Suprapubic skin (tissue), 4 donors: ENCODE data around the gene SRF. TPM values are rescaled to one million over a fixed set of nuclear protein-coding genes. Genes with fewer than 3 reads are reported as not detected.

Experiments used
- DNase-seq, 2 donors: peaks; one replicate each; pipeline ENCODE4 v3.0.0-alpha.2; 2019; ENCODE audit warnings: low spot score in 2 of 2
- H3K27ac ChIP-seq: fragments of 200-600 bp; sonication (generic); one replicate; pipeline ENCODE4 v1.5.1; 2019
- H3K27me3 ChIP-seq: fragments of 200-600 bp; sonication (generic); one replicate; pipeline ENCODE4 v1.5.1; 2019
- H3K36me3 ChIP-seq: fragments of 200-600 bp; sonication (generic); one replicate; pipeline ENCODE4 v1.5.1; 2019
- H3K4me1 ChIP-seq: fragments of 200-600 bp; sonication (generic); one replicate; pipeline ENCODE4 v1.5.1; 2019
- H3K4me3 ChIP-seq: fragments of 200-600 bp; sonication (generic); one replicate; pipeline ENCODE4 v1.5.1; 2019; ENCODE audit warnings: mild to moderate bottlenecking
- H3K9me3 ChIP-seq: fragments of 200-600 bp; sonication (generic); one replicate; pipeline ENCODE4 v1.5.1; 2019
- CTCF ChIP-seq, 2 donors: fragments of 200-600 bp in 1 of 2; fragments of 450-650 bp in 1 of 2; sonication (generic) in 1 of 2; IDR thresholded peaks; one replicate each; pipeline ENCODE4 v1.5.1; 2016 to 2019; ENCODE audit warnings: antibody characterized with exemption in 2 of 2, mild to moderate bottlenecking in 1 of 2, moderate library complexity in 1 of 2
- EP300 ChIP-seq: sonication (generic); formaldehyde crosslinking; IDR thresholded peaks from one replicate; pipeline ENCODE4 v1.6.1; 2017; ENCODE audit warnings: antibody characterized with exemption
- POLR2A ChIP-seq, 2 donors: fragments of 450-650 bp; IDR thresholded peaks; one replicate each; pipeline ENCODE4 v1.6.1; 2017; ENCODE audit warnings: antibody characterized with exemption in 2 of 2, mild to moderate bottlenecking in 2 of 2, moderate library complexity in 2 of 2
- POLR2AphosphoS5 ChIP-seq, 3 donors: sonication (generic); formaldehyde crosslinking; IDR thresholded peaks; one replicate each; pipeline ENCODE4 v1.6.1; 2017; ENCODE audit warnings: antibody characterized with exemption in 3 of 3
- WGBS: methylation state at CpG from one replicate; pipeline ENCODE4 v1.1.5; 2018; 5-methylcytosine and 5-hydroxymethylcytosine counted together
- total RNA-seq, 4 donors: library from RNA; depleted of rRNA; stranded (reverse); fragments of >200 nt; gene quantifications; one replicate each; pipeline ENCODE4 v1.1.0, GENCODE V29; 2016

SRF gene
- total RNA-seq, 4 donors from 2014 or later, result 19.6 to 33.2 (median 28.9) TPM

GRCh38 chr6:43170417-43170930 is 595 bp upstream of the SRF start:
- WGBS, result 0% methylated on average over 18 of the region's 18 CpGs
- H3K27me3 ChIP-seq, result no peaks in the 10 kb centered on the region
- H3K4me3 ChIP-seq, result peak overlapping the region; percentile 94
- TF ChIP-seq EP300, result no peak
- TF ChIP-seq POLR2A (IDR thresholded peaks at IDR 0.05), result no peak
- TF ChIP-seq CTCF (IDR thresholded peaks at IDR 0.05), result no peak
- no peak for TF ChIP-seq POLR2AphosphoS5 (IDR thresholded peaks at IDR 0.05)
- H3K9me3 ChIP-seq, result no peaks in the 10 kb centered on the region
- peaks cover 1% of the 10 kb centered on the region for H3K36me3 ChIP-seq
- peak overlapping the region; percentile 96 for H3K27ac ChIP-seq
- DNase-seq, result peak in 1 of 2 donors; percentile 92
- H3K4me1 ChIP-seq, result peaks cover 41% of the 10 kb centered on the region

GRCh38 chr6:43171707-43172103 is 636 bp downstream of the SRF start:
- WGBS, result 0% methylated on average over 19 of the region's 57 CpGs
- Histone ChIP-seq H3K4me1 (peaks cover 41% of the 10 kb centered on the region), H3K4me3 (peak overlapping the region; percentile 94), H3K9me3 (no peaks in the 10 kb centered on the region), H3K36me3 (peaks cover 13% of the 10 kb centered on the region), H3K27ac (peak overlapping the region; percentile 96), H3K27me3 (no peaks in the 10 kb centered on the region)
- no peak for DNase-seq
- no peak for TF ChIP-seq POLR2A (IDR thresholded peaks at IDR 0.05)
- no peak for TF ChIP-seq CTCF (IDR thresholded peaks at IDR 0.05)
- no peak for TF ChIP-seq POLR2AphosphoS5 (IDR thresholded peaks at IDR 0.05)
- TF ChIP-seq EP300, result no peak

- H3K4me1 ChIP-seq, result peaks cover 41% of the 10 kb centered on the region
- peak in 1 of 2 donors; percentile 86 for DNase-seq
- H3K36me3 ChIP-seq, result peaks cover 15% of the 10 kb centered on the region
- H3K27ac ChIP-seq, result peak overlapping the region; percentile 96
- no peaks in the 10 kb centered on the region for H3K9me3 ChIP-seq
- no peak for TF ChIP-seq EP300
- TF ChIP-seq CTCF (IDR thresholded peaks at IDR 0.05), result no peak
- no peak for TF ChIP-seq POLR2AphosphoS5 (IDR thresholded peaks at IDR 0.05)
- TF ChIP-seq POLR2A (IDR thresholded peaks at IDR 0.05), result no peak
- H3K4me3 ChIP-seq, result peak overlapping the region; percentile 94
- 3% methylated on average over 45 of the region's 46 CpGs for WGBS
- H3K27me3 ChIP-seq, result no peaks in the 10 kb centered on the region
These were observed 1.3 kb downstream of the SRF start for GRCh38 chr6:43172104-43173007.

- peak overlapping the region; percentile 94 for H3K4me3 ChIP-seq
- no peaks in the 10 kb centered on the region for H3K27me3 ChIP-seq
- H3K27ac ChIP-seq, result peak overlapping the region; percentile 96
- no peaks in the 10 kb centered on the region for H3K9me3 ChIP-seq
- peaks cover 26% of the 10 kb centered on the region for H3K36me3 ChIP-seq
- no peak for DNase-seq
- WGBS, result 35% methylated on average over 7 of the region's 11 CpGs
- TF ChIP-seq CTCF (IDR thresholded peaks at IDR 0.05), result no peak
- no peak for TF ChIP-seq POLR2AphosphoS5 (IDR thresholded peaks at IDR 0.05)
- no peak for TF ChIP-seq POLR2A (IDR thresholded peaks at IDR 0.05)
- TF ChIP-seq EP300, result no peak
- peaks cover 41% of the 10 kb centered on the region for H3K4me1 ChIP-seq
These were observed 2.7 kb downstream of the SRF start for GRCh38 chr6:43173591-43174262.
